ENCODE measurements around the gene REX1BD.

DNA sequence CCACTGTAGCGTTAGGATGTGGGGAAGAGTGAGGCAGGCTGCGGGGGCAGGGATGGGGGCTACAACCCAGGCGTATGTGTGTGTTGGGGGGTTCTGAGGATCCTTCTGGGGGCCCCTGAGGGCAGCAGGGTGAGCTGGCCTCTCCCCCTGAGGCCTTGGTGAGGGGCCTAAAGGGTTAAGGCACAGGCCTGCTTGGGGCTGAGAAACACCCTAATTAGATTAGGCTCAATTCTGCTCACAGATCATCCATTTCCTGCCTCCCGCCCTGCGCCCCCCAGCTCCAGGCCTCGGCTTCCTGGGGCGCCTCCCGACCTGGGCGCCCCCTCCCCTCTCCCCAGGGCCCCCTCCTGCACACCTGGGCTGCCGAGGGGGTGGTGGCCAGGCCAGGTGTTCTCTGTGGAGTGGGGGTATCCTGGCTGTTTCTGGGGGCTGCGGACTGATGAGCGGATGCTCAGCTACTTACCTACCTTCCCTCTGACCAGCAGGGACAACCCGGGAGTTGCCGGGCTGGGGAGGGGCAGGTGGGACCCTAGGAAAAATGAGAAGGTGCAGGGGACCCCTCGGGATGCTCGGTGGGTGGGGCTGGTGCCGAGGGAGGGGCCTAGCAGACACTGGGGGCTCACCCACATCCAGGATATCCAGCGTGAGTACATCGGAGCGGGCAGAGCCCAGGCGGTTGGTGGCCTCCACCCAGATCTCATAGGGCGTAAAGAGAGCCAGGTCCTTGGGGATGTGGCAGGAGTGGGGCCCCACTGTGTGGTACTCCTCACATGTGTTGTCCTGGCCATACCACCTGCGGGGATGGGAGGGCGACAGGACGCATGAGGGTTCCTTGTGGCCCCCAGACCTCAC, 9.4 kb downstream of the REX1BD start:
- no peak for TF ChIP-seq EP300 (IDR thresholded peaks at IDR 0.05)
- TF ChIP-seq, protein P1, sequence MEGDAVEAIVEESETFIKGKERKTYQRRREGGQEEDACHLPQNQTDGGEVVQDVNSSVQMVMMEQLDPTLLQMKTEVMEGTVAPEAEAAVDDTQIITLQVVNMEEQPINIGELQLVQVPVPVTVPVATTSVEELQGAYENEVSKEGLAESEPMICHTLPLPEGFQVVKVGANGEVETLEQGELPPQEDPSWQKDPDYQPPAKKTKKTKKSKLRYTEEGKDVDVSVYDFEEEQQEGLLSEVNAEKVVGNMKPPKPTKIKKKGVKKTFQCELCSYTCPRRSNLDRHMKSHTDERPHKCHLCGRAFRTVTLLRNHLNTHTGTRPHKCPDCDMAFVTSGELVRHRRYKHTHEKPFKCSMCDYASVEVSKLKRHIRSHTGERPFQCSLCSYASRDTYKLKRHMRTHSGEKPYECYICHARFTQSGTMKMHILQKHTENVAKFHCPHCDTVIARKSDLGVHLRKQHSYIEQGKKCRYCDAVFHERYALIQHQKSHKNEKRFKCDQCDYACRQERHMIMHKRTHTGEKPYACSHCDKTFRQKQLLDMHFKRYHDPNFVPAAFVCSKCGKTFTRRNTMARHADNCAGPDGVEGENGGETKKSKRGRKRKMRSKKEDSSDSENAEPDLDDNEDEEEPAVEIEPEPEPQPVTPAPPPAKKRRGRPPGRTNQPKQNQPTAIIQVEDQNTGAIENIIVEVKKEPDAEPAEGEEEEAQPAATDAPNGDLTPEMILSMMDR (IDR thresholded peaks at IDR 0.05), result no peak

Measured in suprapubic skin (tissue), 3 donors.